Limb (tissue), 2 donors: ENCODE measurements around the gene ASPHD1.
"Not testable (repeated sequence)": the region's sequence is repeated elsewhere in the genome, so short reads cannot be mapped to it uniquely, and the experiment has no call there.

Experiments used
- DNase-seq, 2 donors: peaks; one replicate each; pipeline ENCODE4 v3.0.0-alpha.2; 2016; ENCODE audit errors: extremely low spot score in 2 of 2

Gene ASPHD1, protein sequence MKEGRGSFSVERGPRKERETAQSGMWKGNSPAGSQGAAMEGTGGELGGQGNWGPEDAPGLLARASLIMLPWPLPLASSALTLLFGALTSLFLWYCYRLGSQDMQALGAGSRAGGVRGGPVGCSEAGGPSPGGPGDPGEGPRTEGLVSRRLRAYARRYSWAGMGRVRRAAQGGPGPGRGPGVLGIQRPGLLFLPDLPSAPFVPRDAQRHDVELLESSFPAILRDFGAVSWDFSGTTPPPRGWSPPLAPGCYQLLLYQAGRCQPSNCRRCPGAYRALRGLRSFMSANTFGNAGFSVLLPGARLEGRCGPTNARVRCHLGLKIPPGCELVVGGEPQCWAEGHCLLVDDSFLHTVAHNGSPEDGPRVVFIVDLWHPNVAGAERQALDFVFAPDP

DNA sequence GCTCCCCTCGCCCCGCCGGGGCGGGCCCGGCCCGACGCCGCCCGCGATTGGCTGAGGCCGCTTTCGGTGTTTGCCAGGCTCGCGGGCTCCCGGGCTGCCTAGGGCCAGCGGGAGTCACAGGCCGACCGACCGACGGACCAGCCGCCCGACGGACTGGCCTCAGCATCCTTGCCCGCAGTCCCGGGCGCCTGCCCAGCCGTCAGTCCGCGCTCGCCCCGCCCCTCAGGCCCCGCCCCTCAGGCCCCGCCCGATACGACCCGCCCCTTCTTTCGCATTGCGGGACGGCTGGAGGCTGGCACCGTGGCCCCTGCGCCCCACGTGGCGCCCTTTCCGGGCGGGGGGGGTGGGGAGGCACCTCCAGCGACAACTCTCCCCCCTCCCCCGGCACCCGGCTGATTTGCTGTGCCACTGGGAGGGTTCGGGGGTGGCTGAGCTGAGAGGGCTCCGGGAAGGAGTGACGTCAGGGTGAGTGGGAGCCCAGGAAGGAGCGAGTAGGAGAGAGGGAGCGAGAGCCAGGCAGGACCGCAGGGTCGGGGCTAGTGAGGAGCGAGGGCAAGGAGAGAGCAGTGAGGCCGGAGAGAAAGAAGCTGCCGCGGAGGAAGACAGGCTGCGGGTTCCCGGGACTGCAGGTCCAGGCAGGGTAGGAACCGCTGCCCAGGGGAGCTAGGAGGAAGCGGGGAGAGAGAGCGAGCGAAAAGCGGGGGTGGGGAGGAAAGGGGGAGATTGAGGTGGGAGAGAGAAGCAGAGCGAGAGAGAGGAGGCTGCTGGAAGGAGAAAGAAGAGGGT, at the start of gene ASPHD1:
TSS of gene ASPHD1 (plus strand) at position 387 of the 786 bp plus-strand sequence. CDS start 484 bp downstream, outside the sequence.
- DNase-seq = peak; percentile 55 to 87

DNA sequence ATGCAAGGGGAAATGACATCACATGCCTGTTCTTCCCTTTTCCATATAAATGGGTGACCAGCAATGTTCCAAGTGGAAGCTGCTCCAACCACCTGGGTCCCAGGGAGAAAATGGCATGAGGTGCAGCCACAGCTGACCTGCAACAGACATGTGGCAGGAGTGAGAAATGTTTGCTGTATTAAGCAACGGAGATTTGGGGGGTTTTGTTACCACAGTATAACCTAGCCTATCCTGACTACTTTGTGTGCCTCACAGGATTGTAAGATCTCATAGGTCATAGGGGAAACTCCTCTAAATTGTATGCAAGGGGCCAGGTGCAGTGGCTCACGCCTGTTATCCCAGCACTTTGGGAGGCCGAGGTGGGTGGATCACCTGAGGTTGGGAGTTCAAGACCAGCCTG, 49.3 kb upstream of the ASPHD1 start:
- DNase-seq = no peak

DNA sequence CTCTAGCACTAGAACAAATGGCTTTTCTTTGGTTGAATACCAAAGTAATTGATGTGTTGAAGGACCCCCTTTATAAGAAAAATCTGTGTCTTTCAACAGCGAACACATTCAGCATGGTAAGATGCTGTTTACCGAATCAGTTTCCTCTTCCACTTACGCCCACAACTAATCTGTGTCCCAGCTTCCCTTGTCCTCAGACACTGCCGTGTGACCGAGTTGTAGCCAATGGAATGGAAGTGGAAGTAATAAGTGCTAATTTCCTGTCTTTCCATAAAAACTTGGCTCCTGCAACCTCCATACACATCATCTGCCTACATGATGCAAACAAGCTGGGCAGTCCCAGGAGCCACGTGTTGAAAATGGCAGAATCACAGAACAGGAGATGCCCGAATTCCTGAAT, 47.6 kb upstream of the ASPHD1 start:
- no peak for DNase-seq

DNA sequence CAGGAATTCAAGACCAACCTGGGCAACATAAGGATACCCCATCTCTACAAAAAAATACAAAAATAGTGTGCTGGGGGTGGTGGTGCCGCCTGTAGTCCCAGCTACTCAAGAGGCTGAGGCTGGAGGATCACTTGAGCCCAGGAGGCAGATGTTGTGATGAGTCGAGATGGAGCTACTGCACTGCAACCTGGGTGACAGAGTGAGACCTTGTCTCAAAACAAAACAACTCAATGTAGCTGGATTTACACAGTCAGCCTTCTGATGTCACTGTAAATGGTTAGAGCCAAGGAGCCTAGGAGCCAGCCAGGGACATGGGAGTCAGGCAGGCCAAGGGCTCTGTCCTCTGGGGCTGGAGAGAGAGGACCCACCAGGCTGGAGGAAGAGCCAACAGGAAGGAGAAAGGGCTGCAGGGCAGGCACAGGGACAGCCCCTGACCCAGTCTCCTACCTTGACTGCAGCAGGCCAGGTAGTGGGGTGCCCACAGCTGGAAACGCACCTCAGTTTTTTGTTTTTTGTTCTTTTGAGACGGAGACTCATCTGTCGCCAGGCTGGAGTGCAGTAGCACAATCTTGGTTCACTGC, 45.7 kb upstream of the ASPHD1 start:
- no peak for DNase-seq

DNA sequence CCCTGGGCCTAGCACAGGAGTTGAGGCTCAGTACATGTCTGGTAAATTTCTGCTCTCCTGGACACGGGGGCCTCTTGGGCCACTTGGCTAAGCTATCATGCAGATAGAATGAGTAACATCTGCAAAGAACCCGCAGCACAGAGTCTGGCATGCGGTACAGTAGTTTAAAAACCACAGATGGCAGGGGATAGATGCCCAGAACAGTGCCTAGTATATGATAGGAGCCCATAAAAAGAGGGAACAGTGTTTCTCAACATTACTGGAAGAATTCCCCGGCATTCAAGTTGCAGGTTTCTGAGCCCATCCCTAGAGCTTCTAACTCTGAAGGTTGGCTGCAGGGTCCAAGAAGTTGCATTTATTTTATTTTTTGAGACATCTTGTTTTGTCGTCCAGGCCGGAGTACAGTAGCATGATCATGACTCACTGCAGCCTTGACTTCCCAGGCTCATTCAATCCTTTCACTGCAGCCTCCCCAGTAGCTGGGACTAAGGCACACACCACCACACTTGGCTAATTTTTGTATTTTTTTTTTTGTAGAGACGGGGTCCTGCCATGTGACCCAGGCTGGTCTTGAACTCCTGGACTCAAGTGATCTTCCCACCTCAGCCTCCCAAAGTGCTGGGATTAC, 43.0 kb upstream of the ASPHD1 start:
- no peak for DNase-seq

DNA sequence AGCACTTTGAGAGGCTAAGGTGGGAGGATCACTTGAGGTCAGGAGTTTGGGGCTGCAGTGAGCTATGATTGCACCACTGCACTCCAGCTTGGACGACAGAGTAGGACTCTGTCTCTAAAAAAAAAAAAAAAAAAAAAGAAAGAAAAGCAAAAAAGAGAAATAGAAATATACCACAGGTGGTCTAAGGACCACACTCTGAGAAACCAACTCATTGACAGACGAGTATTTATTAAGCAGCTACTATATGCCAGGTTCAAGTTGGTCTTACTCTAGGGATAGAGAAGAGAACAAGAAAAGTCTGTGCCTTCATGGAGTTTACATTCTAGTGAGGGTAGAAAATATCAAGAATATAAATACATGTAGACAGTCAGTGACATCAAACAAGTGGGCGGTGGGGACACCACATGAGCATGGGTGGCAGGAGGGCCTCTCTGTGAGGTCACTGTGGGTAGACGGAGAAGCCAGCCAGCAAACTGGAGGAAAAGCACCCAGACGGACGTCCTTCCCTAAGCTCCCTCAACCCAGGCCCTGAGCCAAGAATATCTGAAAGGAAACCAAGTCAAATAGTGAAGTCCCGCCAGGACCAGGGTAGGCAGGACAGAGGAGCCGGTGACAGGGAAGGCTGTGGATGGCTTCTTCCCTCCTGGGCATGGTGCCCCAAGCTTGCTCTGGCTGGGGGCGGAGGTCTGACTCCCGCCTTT, 42.0 kb upstream of the ASPHD1 start:
- DNase-seq = no peak

DNA sequence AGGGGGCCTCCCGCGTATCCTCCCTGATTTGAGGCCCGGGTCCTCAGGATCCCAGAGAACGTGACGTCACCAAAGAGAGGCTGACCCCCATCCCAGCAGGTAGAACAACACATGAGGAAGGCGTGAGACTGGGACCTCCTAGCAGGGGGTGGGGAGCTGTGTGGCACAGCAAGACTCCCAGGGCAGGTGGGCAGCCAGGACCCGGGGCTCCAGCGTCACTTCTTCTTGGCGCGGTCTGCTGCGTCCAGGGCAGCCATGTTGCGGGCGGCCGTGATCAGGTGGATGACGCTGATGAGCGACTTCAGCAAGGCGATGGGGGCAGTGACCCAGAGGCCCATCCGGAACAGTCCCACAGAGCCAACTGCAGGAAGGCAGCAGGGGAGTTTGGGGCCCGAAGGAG, 41.3 kb upstream of the ASPHD1 start:
- DNase-seq = no peak

DNA sequence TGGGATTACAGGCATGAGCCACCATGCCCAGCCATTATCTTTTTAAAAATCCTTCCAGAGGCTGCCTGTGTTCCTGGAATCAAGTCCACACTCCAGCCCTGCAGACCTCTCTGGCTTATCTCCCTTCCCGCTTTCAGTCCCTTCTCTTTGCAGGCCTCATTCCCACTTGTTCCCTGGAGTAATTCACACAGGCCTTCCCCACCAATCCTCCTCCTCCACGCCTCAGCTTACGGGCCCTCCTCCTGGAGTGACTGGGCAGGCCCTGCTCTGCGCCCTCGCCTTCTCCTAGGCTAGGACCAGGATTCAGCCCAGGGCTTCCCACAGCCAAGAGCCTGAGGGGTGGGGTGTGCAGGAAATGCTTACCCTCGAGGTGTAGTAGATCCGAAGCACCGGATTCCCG, 40.1 kb upstream of the ASPHD1 start:
- DNase-seq = no peak

DNA sequence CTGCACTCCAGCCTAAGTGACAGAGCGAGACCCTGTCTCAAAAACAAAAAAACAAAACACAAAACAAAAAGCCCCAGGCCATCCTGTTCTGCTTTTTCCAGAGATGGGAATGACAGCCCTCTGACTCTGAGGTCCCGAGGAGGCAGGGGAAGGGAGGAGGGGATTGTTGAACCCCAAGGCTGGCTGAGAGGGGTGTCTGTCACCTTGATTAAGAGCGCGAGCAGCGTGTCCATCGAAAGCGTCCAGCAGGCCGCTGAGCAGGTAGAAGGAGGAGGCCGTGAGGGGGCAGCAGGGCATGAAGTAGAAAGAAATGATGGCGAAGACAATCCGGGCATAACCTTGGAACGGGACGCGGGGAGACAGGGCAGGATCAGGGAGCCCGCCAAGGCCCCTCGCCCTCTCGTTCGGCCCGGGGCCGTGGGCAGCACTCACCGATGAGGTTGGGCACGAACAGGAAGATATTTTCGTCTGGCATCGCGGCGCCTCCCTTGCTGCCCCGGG, 37.9 kb upstream of the ASPHD1 start:
- DNase-seq = no peak

DNA sequence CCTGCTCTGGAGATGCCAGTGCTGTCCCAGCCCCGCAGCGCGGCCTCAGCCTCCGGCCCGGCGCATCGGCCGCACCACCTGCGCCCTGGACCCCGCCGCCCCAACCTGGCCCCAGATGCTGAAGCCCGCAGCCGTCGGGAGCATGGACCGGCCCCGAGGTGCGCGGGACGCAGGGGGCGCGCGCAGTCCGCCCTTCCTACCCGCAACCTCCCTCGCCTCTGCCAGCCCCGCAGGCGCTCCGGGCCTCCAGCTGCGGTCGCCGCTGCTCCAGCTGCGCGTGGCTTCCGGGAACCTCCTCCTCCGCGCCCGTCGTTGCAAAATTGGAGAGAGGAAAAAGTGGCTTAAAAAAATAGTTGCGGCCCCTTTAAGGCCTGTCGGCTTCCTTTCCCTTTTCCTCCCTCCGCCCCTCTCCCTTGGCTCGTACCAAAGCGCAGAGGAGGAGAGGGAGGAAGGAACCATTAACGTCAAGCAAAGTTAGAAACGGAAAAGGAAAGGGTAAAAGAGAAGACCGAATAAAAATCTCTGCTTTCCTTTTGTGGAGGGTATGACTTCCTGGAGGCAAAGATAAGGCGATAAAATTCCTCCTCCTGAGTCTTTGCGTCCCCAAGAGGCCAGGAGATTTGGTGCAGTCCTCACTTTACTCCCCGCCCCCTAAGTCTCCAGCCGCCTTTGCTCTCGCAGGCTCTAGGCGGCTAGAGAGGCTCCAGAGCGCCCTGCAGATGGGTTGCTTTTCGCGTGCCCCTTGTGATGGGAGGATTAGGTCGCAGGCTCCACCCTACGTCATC, 37.2 kb upstream of the ASPHD1 start, which contains the start of gene CDIPT:
TSS of gene CDIPT (minus strand) at position 343 of the 785 bp plus-strand sequence. CDS start 369 bp downstream, outside the sequence.
- peak; percentile 94 to 98 for DNase-seq

DNA sequence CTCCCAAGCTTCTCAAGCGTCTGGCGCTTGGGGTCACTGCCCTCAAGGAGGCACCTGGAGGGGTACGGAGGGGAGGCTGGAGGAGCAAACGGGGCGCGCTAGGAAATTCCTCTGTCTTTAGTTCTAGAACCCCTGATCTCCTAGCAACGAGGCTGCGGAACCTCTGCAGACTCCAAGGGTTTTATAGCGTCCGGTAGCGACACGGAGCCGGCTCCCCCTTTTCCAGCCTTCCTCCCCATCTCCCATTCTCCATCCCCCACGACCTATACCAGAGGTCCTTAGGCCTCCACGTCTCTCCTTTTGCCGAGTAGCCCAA, 36.7 kb upstream of the ASPHD1 start:
- no peak for DNase-seq

DNA sequence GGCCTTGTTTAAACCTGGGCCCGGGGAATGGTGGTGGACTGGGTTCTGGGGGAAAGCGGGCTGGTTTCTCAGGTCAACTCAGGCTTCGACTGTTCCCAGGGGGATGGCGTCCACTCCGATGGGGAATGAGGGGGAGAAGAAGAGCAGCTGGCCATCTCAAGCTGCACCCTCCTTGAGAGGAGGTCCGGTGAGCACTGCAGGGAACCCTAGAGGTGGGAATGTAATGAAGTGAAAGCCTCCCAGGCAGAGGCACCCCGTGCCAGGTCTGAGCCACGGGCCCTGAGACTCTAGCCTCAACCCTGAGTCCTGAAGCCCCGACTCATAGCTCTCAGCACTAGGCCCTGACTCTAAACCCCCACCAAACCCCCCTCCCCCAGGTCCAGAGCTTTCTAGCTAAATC, 36.1 kb upstream of the ASPHD1 start:
- DNase-seq = no peak

DNA sequence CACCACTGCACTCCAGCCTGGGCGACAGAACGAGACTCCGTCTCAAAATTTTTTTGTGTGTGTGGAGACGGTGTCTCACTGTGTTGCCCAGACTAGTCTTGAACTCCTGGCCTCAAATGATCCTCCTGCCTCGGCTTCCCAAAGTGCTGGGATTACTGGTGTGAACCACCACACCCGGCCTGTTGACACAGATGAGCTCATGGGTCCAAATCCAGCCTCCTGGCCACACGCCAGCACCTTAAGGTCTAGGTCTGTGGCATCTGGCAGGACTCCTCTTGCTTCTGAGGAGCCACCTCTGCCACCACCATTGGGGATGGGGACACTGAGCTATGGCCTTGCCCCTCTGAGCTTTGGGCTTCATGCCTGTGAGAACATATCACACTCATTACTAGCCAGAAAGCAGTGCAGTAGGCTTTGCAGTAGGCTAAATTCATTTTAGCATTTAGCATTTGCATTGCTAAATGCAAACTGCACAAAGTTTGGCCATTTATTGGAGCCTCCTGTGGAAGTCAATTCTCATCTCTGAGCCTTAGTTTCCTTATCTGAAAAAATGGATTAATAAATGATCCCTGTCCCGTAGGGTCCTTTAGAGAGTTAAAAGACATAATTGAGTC, 31.8 kb upstream of the ASPHD1 start:
- DNase-seq = no peak

DNA sequence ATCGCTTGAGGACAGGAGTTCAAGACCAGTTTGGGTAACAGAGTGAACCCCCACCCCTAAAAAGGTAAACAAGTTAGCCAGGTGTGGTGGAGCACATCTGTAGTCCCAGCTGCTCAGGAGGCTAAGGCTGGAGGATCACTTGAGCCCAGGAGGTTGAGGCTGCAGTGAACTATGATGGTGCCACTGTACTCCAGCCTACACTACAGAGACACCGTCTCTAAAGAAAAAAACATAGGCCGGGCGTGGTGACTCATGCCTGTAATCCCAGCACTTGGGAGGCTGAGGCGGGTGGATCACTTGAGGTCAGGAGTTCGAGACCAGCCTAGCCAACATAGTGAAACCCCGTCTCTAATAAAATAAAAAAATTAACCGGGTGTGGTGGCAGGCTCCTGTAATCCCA, 31.2 kb upstream of the ASPHD1 start:
- not testable (repeated sequence) for DNase-seq

DNA sequence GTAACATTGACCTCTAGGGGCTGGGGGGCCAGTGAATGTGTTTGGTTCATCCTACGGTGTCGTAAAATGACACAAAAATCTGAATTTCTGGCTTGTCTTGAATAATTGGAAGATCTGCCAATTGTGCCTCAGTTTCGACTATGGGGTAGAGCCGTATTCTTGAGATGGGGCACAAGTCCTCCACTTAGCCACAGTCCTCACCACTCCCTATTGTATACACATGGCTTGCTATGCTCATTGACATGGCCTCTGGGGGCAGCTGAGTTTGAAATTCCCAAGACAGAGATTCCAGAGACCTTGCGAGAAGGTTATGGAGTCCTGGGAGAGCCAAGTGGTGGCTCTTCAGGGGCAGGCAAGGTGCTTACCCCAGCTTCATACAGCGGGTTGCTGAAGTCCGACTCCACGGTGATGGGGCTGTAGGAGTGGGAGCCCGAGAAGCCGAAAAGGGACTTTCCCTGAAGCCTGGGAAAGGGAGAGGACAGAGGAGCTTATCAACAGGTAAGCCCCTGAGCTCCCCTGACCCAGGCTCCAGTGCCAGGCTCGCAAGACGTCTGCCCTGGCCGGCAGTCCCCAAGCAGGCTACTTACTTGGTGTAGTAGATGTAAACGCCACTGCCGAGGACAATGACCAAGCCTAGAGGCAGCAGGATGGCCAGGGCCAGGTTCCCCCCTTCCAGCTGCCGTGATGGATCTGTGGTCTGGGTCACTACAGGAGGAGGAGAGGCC, 28.3 kb upstream of the ASPHD1 start:
- no peak for DNase-seq

DNA sequence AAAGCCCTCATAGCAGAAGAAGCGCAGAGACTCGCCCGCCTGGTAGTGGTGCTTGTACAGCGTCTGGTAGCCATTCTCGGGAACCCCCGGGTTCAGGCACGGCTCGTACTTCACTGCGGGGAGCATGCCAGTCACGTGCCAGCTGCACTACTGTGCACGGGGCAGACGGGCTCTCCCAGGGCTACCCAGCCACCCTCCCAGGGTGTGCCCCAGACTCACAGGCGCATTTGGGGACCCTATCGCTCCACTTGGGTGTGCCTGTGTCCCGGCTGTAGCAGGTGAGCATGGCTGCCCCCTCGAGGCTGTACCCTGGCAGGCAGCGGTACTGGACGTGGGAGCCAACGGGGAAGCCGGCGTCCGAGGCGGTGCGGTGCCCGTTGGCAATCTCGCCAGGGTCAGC, 27.0 kb upstream of the ASPHD1 start:
- no peak for DNase-seq

DNA sequence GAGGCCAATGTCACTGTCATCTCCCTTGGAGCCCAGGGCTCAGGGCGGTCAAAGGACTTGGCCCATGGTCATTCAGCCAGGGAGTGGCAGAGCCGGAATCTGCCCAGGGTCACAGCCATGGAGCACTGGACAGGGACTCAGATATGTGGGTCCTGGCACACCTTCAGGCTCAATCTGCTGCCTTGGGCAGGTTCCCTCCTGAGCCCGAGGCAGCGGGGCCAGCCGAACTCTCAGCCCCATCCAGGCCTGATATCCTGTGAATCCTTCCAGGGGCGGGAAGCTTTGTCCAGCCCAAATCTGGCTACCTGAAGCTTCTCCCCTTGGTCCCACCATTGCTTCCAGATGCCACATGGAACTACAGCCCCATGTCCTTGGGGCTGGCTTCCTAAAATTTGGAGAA, 25.1 kb upstream of the ASPHD1 start:
- DNase-seq = no peak

DNA sequence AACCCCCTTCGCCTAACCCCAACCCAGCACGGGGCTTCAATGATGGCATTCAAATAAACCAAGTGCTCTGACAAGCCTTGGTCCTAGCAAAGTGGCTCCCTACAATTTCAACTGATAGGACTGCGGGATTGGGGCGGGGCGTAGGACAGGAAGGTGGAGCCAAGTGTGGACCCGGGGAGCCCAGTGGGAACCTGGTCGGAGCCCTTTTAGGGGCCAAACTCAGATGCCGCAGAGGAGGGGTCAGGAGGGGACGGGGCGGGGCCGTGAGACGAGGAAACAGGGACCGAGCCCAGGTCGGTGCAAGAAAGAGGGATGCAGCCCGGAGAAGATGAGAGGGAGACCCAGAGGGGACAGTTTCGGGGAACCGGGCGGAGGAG, 24.1 kb upstream of the ASPHD1 start:
- DNase-seq = no peak

DNA sequence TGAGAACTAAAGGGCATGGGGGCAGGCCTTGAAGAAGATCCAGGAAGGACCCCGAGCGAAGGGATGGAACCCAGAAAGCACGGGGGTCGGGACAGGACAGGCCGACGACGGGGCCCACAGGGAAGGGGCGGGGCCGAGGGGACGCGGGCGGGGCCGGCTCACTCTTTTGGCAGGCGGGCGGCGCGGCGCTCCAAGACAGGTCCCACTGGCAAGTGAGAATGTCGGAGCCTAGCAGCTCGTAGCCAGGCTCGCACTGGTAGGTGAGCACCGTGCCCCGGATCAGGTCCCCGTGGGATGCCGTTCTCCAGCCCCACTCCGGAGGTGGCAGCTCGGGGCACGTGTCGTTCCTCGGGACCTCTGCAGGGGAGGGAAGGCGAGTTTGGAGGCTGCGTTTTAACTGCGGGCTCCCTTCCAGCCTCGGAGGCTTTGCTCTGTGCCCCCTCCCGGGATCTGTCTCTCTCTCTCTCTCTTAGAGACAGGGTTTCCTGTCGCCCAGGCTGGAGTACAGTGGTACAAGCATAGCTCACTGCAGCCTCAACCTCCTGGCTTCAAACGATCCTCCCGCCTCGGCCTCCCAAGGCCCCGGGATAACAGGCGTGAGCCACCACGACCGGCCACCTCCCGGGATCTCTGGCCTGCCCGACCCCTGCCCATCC, 23.6 kb upstream of the ASPHD1 start:
- no peak for DNase-seq
